Lower lobe of right lung (tissue), 2 donors: ENCODE measurements around the gene NUDC. TPM values are rescaled to one million over a fixed set of nuclear protein-coding genes. Genes with fewer than 3 reads are reported as not detected.

ENCODE experiments used
- ATAC-seq, 2 donors: fragments of 200-7000 bp; cut with Tn5 transposase; one replicate each; pipeline ENCODE4 v1.9.1; 2020 to 2022; ENCODE audit warnings: mild to moderate bottlenecking in 2 of 2, moderate library complexity in 2 of 2
- DNase-seq: peaks from one replicate; pipeline ENCODE4 v3.0.0-alpha.2; 2020
- H3K27ac ChIP-seq: fragments of 200-600 bp; one replicate; pipeline ENCODE4 v1.8.0; 2022
- H3K27me3 ChIP-seq: fragments of 200-600 bp; one replicate; pipeline ENCODE4 v1.8.0; 2022; ENCODE audit warnings: low read depth
- H3K36me3 ChIP-seq: fragments of 200-600 bp; one replicate; pipeline ENCODE4 v1.8.0; 2022; ENCODE audit warnings: mild to moderate bottlenecking
- H3K4me1 ChIP-seq: fragments of 200-600 bp; one replicate; pipeline ENCODE4 v1.8.0; 2022
- H3K4me3 ChIP-seq: fragments of 200-600 bp; one replicate; pipeline ENCODE4 v1.8.0; 2022; ENCODE audit warnings: mild to moderate bottlenecking
- H3K9me3 ChIP-seq: fragments of 200-600 bp; one replicate; pipeline ENCODE4 v1.8.0; 2022
- CTCF ChIP-seq: fragments of 200-600 bp; IDR thresholded peaks from one replicate; pipeline ENCODE4 v1.8.0; 2022; ENCODE audit warnings: antibody characterized with exemption, mild to moderate bottlenecking
- intact Hi-C: fragments of 100-400 bp; cut with DNase I; formaldehyde crosslinking; loops from one replicate; pipeline ENCODE4 v1.11.0; 2022
- total RNA-seq: library from RNA; stranded (reverse); fragmentation: NEBNext Ultra II Directional; extraction: Animal tissue kit (Norgen Biotek cat#: 25700); gene quantifications from one replicate; pipeline ENCODE4 v1.2.1, GENCODE V29; 2021
- donor health status: DM: no; HTN: yes; CAD: no; lungs with severe emphysema.

NUDC gene
- total RNA-seq, 1 donor from 2014 or later, result 56.7 TPM

GRCh38 chr1:26894263-26894662, 27.3 kb upstream of the NUDC start:
- TF ChIP-seq CTCF, result no peak
- Histone ChIP-seq H3K27ac (no peak overlapping the region), H3K27me3 (no peaks in the 10 kb centered on the region), H3K36me3 (peaks cover 68% of the 10 kb centered on the region), H3K4me1 (peaks cover 23% of the 10 kb centered on the region), H3K4me3 (no peak overlapping the region), H3K9me3 (no peaks in the 10 kb centered on the region)
- intact Hi-C loops, result no loop called here
- ATAC-seq (no peak), DNase-seq (no peak)

GRCh38 chr1:26897351-26897750, 24.2 kb upstream of the NUDC start:
- H3K36me3 ChIP-seq, result peaks cover 61% of the 10 kb centered on the region
- no peaks in the 10 kb centered on the region for H3K27me3 ChIP-seq
- intact Hi-C loops, result no loop called here
- ATAC-seq (no peak), DNase-seq (no peak)
- no peak for TF ChIP-seq CTCF
- no peak overlapping the region for H3K27ac ChIP-seq
- peaks cover 23% of the 10 kb centered on the region for H3K4me1 ChIP-seq
- H3K9me3 ChIP-seq, result no peaks in the 10 kb centered on the region
- H3K4me3 ChIP-seq, result no peak overlapping the region

GRCh38 chr1:26900001-26900814, 21.3 kb upstream of the NUDC start, which contains the start of gene GPATCH3:
TSS of gene GPATCH3 (minus strand) at chr1:26900467. CDS start at chr1:26900442, 25 bp downstream.
- Histone ChIP-seq H3K4me3 (peak within 1 kb of the TSS; percentile 99), H3K27ac (peak within 1 kb of the TSS; percentile 89), H3K4me1 (peaks cover 23% of the 10 kb centered on the region), H3K36me3 (peaks cover 33% of the 10 kb centered on the region), H3K9me3 (no peaks in the 10 kb centered on the region), H3K27me3 (no peaks in the 10 kb centered on the region)
- ATAC-seq, result peak; percentile 93 to 97
- peak; percentile 93 for DNase-seq
- intact Hi-C loops, result no loop called here
- TF ChIP-seq CTCF, result no peak

- H3K9me3 ChIP-seq, result no peaks in the 10 kb centered on the region
- ATAC-seq (no peak), DNase-seq (no peak)
- peak overlapping the region; percentile 99 for H3K4me3 ChIP-seq
- H3K27ac ChIP-seq, result peak overlapping the region; percentile 89
- H3K27me3 ChIP-seq, result no peaks in the 10 kb centered on the region
- H3K36me3 ChIP-seq, result peaks cover 25% of the 10 kb centered on the region
- intact Hi-C loops, result no loop called here
- no peak for TF ChIP-seq CTCF
- peaks cover 23% of the 10 kb centered on the region for H3K4me1 ChIP-seq
These were observed 20.6 kb upstream of the NUDC start for GRCh38 chr1:26900815-26901511.

- TF ChIP-seq CTCF, result no peak
- Histone ChIP-seq H3K27ac (no peak overlapping the region), H3K4me1 (peaks cover 4% of the 10 kb centered on the region), H3K9me3 (no peaks in the 10 kb centered on the region), H3K36me3 (no peaks in the 10 kb centered on the region), H3K27me3 (no peaks in the 10 kb centered on the region), H3K4me3 (no peak overlapping the region)
- no peak for DNase-seq
- intact Hi-C loops, result no loop called here
- ATAC-seq, result peak; percentile 63
These were observed 14.2 kb upstream of the NUDC start for GRCh38 chr1:26907071-26907917.
